Umbilical cord (tissue), 2 donors: Measurements from ENCODE around the gene NKD2. TPM values are rescaled to one million over a fixed set of nuclear protein-coding genes. Genes with fewer than 3 reads are reported as not detected.

ENCODE experiments used
- DNase-seq: peaks from one replicate; pipeline ENCODE4 v3.0.0-alpha.2; 2015; ENCODE audit warnings: low spot score
- total RNA-seq: library from RNA; depleted of rRNA; stranded (reverse); fragments of >200 nt; gene quantifications from one replicate; pipeline ENCODE4 v1.2.3, GENCODE V29; 2014; ENCODE audit warnings: low replicate concordance; ENCODE audit not compliant: insufficient read depth

Gene NKD2
- total RNA-seq, 1 donor from 2014 or later = 1.9 TPM

DNA sequence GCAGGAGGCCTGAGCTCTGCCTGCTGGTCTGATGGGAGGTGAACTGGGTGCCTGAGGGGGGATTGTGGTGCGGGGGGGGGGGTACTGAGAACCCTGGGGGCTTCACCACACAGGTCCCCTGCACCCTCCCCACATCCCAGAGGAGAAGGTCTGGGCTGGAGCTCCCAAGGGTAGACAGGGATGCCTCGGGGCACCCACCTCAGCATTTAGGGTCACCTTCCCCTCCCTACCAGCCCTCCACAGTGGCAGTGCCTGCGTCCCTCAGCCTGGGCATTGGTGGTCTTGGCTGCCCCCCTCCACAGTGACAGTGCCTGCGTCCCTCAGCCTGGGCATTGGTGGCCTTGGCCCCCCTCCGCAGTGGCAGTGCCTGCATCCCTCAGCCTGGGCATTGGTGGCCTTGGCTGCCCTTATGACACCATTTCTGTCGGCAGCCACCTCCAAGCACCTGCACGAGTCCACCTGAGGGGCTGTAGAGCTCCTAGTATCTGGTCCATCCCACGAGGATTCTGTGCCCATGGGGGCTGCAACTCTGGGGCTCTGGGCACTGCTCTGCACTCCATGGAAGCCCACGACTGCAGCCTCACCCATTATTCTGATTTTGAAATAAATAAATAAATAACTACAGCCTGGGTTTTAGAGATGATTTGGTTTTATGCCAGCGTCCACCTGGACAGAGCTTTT is 21.5 kb downstream of the NKD2 start:
- no peak for DNase-seq

GRCh38 chr5:1030801-1031271 is 22.2 kb downstream of the NKD2 start:
- no peak for DNase-seq

DNA sequence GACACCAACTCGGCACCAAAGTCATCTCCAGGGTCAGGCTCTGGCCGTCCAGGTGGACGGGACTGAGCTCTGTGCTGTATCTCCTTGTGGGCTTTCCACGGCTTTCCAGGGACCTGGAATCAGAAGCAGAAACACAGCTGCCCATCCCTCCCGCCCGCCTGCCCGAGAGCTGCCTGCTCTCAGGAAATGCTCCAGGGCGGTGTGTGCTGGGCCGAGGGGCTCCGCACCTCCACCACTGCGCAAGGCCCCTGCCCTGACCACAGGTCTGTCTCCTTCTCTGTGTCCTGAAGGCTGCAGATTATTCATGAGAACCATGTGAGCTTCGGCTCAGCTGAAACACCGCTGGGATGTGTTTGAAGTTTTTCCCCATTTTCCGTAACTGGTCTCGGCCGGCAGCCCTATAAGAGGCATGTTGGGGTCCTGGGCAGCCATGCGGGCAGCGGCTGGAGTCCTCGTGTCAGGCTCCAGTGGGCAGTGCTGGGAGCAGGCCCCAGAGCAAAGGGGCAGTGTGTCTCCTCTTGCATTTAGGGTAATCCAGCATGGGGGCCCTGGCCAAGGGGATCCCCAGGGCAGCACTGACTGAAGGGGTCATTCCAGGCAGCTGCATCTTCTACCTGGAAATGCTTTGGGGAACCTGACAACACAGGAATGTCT is 22.8 kb downstream of the NKD2 start:
- no peak for DNase-seq

- no peak for DNase-seq
Measured at GRCh38 chr5:1032011-1032410, 23.4 kb downstream of the NKD2 start.

- DNase-seq = no peak
Measured at GRCh38 chr5:1032551-1033027, 24.0 kb downstream of the NKD2 start.

DNA sequence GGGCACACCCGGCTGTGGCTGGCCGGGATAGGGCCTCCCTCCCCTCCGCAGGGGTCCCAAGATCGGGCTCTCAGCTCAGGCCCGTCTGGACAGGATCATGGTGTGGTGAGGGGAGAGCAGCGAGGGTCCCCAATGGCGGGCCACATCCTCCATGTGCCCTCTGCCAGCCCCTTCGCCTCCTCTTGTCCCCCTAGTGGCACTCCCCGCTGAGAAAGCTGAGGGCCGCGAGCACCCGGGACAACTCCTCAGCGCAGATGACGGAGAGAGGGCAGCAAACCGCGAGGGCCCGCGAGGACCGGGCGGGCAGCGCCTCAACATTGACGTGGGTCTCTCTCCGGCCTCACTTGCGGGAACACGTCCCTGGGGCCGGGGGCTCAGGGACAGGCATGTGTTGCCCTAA is 24.6 kb downstream of the NKD2 start:
- DNase-seq = no peak

DNA sequence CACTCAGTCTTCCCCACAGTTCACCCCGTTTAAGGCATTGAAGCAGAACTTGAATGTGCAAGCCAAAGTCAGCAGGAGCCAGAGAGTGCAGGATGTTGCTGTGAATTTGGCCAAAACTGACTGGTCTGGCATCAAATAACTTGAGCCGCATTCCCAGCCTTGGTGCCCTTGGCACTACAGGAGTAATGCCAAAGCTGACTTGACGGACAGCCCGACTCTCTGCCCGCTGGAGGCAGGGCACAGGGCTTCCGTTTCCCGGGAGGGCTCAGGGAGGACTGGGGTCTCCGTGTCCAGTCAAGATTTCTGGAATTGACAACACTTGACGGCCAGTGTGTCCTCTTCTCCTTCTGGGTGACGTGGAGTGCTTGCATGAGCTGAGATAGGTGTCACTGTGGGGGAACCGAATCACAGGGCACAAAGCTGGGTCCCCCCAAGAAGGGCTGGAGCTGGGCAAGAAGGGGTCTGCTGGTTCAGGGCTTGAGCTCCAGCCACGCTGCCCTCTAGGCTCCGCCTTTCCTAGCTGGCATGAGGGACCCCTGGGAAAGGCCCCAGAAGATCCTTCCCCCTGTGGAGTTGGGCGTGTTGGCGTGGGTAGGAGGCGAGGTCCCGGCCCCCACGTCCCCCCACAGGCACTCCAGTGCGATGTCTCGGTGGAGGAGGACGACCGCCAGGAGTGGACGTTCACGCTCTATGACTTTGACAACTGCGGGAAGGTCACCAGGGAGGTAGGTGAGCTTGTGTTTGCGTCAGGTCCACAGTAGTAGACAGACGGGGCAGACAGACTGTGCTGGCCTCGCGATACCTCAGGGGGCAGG is 25.2 kb downstream of the NKD2 start:
- DNase-seq = no peak

DNA sequence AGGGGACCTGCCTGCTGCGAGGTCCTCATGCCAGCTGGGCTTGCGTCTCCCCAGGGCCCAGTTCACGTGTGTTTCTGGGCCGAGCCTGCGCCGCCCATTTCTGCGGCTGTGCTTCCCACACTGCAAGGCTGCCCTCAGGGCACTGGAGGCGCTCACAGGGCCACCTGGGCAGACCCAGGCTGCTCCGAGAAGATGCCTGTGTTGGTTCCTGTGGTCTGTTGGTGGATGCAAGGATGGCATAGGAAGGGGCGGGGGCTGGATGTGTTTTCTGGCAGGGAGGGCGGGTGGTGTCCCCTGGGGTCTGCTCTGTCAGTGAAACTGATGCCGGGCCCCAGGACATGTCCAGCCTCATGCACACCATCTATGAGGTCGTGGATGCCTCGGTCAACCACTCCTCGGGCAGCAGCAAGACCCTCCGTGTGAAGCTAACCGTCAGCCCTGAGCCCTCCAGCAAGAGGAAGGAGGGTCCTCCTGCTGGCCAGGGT is 25.9 kb downstream of the NKD2 start:
- DNase-seq = no peak

- no peak for DNase-seq
Measured at GRCh38 chr5:1034986-1035385, 26.4 kb downstream of the NKD2 start.

GRCh38 chr5:1035421-1036405 is 27.1 kb downstream of the NKD2 start:
- no peak for DNase-seq

GRCh38 chr5:1036504-1037122 is 28.0 kb downstream of the NKD2 start:
- DNase-seq = no peak

DNA sequence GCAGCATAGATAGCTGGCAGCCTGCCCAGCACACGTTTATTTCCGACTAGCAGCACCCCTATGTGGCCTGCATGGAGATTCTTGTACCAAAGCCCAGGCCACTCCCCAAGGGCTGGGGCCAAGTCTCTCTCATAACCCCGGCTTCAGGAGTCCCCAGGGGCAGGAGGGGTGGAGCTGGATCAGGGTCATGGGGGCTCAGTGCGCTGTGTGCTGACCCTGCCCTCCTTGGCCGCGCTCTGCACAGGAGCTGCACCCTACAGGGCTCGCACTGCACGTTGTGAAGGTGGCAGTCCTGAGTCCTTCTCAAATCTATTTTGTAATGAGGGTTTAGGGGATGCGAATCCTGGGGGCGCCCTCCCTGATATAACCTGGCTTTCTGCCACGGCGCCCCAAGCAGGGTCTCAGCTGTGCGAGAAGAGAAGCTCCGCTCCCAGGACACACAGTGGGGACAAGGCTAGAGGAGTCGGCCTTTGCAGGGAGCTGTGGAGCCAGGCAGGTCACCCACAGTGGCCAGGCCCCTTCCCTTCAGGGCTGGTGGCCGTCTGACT is 28.6 kb downstream of the NKD2 start:
- no peak for DNase-seq

- DNase-seq = no peak
Measured at GRCh38 chr5:1037671-1038416, 29.2 kb downstream of the NKD2 start.

DNA sequence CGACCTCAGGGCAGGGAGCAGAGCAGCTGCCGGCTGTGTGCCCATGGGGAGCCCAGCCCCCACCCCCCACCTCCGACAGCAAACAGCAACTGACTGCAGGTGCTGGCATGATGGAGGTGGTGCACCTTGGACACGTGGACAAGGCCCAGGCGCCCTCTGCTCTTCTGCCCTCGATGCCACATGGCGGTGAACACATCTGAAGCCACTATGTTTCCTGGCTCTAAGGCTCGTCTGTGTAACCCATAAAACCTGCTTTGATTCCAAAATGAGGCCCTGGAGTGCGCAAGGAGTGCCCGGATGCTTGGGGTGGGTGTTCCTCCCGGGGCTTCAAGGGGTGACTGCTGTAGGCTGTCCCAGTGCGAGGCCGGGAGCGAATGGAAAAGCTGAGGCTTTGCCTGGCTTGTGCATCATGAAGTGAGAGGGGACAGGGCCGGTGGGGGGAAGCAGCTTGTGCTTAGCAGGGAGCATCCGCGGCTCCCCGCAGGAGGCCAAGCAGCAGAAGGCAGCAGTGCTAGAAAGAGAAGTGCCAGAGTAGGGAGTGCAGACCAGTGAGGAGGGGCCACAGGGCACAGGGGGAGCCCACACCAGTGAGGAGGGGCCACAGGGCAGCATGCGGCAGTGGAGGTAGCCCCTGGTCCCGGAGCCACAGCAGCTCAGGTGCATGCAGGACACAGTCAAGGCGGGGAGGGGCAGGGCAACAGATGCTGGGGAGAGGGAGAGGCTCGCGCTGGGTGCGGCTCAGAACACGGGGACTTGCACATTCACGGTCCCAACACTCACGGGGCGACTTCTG is 30.0 kb downstream of the NKD2 start:
- DNase-seq = no peak

DNA sequence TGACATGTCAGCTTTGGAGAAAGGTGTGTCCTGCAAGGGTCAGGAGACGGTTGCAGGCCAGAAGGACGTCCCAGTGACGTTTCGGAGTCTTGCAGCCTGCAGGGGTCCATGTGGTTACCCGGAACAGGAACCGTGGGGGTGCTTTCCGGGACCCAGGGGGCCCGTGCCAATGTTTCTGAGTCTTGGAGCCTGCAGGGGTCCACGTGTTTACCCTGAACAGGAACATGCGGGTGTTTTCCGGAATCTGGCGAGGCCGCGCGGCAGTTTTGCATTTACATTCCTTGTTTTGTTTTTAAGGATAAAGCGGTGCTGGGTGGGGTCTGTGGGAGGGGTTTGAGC is 30.6 kb downstream of the NKD2 start:
- no peak for DNase-seq

DNA sequence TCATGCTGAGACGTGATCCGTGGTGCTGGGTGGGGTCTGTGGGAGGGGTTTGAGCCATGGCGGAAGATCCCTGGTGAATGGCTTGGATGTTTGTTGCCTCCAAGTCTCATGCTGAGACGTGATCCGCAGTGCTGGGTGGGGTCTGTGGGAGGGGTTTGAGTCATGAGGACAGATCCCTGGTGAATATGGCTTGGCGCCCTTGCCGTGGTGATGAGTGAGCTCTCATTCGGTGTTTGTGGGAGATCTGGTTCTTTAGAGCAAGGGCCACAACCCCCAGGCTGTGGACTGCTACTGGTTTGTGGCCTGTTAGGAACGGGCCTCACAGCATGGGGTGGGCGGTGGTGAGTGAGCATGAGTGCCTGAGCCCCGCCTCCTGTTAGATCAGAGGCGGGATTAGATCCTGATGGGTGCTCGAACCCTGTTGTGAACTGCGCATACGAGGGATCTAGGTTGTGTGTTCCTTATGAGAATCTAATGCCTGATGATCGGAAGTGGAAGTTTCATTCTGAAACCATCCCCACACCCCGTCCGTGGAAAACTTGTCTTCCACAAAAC is 31.2 kb downstream of the NKD2 start:
- DNase-seq = no peak

- DNase-seq = no peak
Measured at GRCh38 chr5:1040571-1040970, 32.0 kb downstream of the NKD2 start.
